Duodenal mucosa (tissue), 2 donors: ENCODE results near the gene CA14.

Experiments used
- H3K27ac ChIP-seq: one replicate; pipeline ENCODE4 v1.7.0; 2013; ENCODE audit warnings: low read depth, low read length
- H3K27me3 ChIP-seq, 2 donors: one replicate each; pipeline ENCODE4 v1.7.0; 2013; ENCODE audit warnings: low read length in 2 of 2, control low read depth in 1 of 2; ENCODE audit not compliant: insufficient read depth in 2 of 2, control insufficient read depth in 1 of 2
- H3K36me3 ChIP-seq, 2 donors: one replicate each; pipeline ENCODE4 v1.7.0; 2013; ENCODE audit warnings: low read length in 2 of 2, control low read depth in 1 of 2; ENCODE audit not compliant: insufficient read depth in 2 of 2, control insufficient read depth in 1 of 2
- H3K4me1 ChIP-seq, 2 donors: one replicate each; pipeline ENCODE4 v1.7.0; 2013; ENCODE audit warnings: low read length in 2 of 2, control low read depth in 1 of 2; ENCODE audit not compliant: insufficient read depth in 2 of 2, control insufficient read depth in 1 of 2
- H3K4me3 ChIP-seq, 2 donors: one replicate each; pipeline ENCODE4 v1.7.0; 2013; ENCODE audit warnings: low read length in 2 of 2, low read depth in 1 of 2
- H3K9ac ChIP-seq, 2 donors: one replicate each; pipeline ENCODE4 v1.7.0; 2013; ENCODE audit warnings: low read length in 2 of 2, low read depth in 1 of 2
- H3K9me3 ChIP-seq, 2 donors: one replicate each; pipeline ENCODE4 v1.7.0; 2013; ENCODE audit warnings: low read length in 2 of 2, control low read depth in 1 of 2; ENCODE audit not compliant: control insufficient read depth in 1 of 2

The CA14 gene

GRCh38 chr1:150259758-150260669, 2.4 kb downstream of the CA14 start:
- peaks cover 7 to 15% of the 10 kb centered on the region in 2 donors for H3K27me3 ChIP-seq
- peaks cover 22 to 27% of the 10 kb centered on the region in 2 donors for H3K4me1 ChIP-seq
- H3K36me3 ChIP-seq = peaks cover 0 to 5% of the 10 kb centered on the region in 2 donors
- no peak overlapping the region for H3K27ac ChIP-seq
- no peak overlapping the region for H3K9ac ChIP-seq
- H3K4me3 ChIP-seq = peak overlapping the region; percentile 49 to 57
- H3K9me3 ChIP-seq = no peaks in the 10 kb centered on the region

GRCh38 chr1:150261367-150261766, 3.8 kb downstream of the CA14 start:
- Histone ChIP-seq H3K27ac (no peak overlapping the region), H3K36me3 (peaks cover 6 to 18% of the 10 kb centered on the region in 2 donors), H3K9ac (no peak overlapping the region), H3K4me3 (no peak overlapping the region), H3K4me1 (peaks cover 17 to 19% of the 10 kb centered on the region in 2 donors), H3K9me3 (no peaks in the 10 kb centered on the region), H3K27me3 (peaks cover 7 to 15% of the 10 kb centered on the region in 2 donors)

- Histone ChIP-seq H3K9ac (peak overlapping the region in 1 of 2 donors; percentile 25), H3K9me3 (no peaks in the 10 kb centered on the region), H3K27me3 (peaks cover 6 to 10% of the 10 kb centered on the region in 2 donors), H3K36me3 (peaks cover 15 to 30% of the 10 kb centered on the region in 2 donors), H3K27ac (no peak overlapping the region), H3K4me1 (peaks cover 24% of the 10 kb centered on the region in 2 donors), H3K4me3 (no peak overlapping the region)
Measured at GRCh38 chr1:150262388-150263320, 5.1 kb downstream of the CA14 start.

- Histone ChIP-seq H3K27me3 (peaks cover 0 to 2% of the 10 kb centered on the region in 2 donors), H3K27ac (no peak overlapping the region), H3K9ac (no peak overlapping the region), H3K36me3 (peaks cover 15 to 30% of the 10 kb centered on the region in 2 donors), H3K4me1 (peaks cover 28 to 30% of the 10 kb centered on the region in 2 donors), H3K9me3 (no peaks in the 10 kb centered on the region), H3K4me3 (no peak overlapping the region)
Measured at GRCh38 chr1:150263549-150263948, 6.0 kb downstream of the CA14 start.

GRCh38 chr1:150267896-150268295, 10.3 kb downstream of the CA14 start:
- Histone ChIP-seq H3K4me3 (peak overlapping the region; percentile 97), H3K9me3 (no peaks in the 10 kb centered on the region), H3K4me1 (peaks cover 16% of the 10 kb centered on the region in 2 donors), H3K9ac (peak overlapping the region; percentile 99), H3K36me3 (peaks cover 15 to 30% of the 10 kb centered on the region in 2 donors), H3K27me3 (no peaks in the 10 kb centered on the region), H3K27ac (no peak overlapping the region)

- Histone ChIP-seq H3K27ac (peak overlapping the region; percentile 87), H3K9ac (peak overlapping the region; percentile 99), H3K4me1 (peaks cover 14 to 16% of the 10 kb centered on the region in 2 donors), H3K36me3 (peaks cover 15 to 30% of the 10 kb centered on the region in 2 donors), H3K4me3 (peak overlapping the region; percentile 97), H3K27me3 (no peaks in the 10 kb centered on the region), H3K9me3 (no peaks in the 10 kb centered on the region)
Measured at GRCh38 chr1:150268340-150268704, 10.7 kb downstream of the CA14 start.

GRCh38 chr1:150268705-150269403, 11.3 kb downstream of the CA14 start, which contains the start of gene APH1A:
APH1A (minus strand) TSS chr1:150269016; CDS start chr1:150268810, 206 bp downstream.
- peaks cover 15 to 30% of the 10 kb centered on the region in 2 donors for H3K36me3 ChIP-seq
- H3K9ac ChIP-seq = peak within 1 kb of the TSS; percentile 99
- peaks cover 14 to 16% of the 10 kb centered on the region in 2 donors for H3K4me1 ChIP-seq
- no peaks in the 10 kb centered on the region for H3K9me3 ChIP-seq
- H3K27ac ChIP-seq = peak within 1 kb of the TSS; percentile 87
- no peaks in the 10 kb centered on the region for H3K27me3 ChIP-seq
- H3K4me3 ChIP-seq = peak within 1 kb of the TSS; percentile 97

GRCh38 chr1:150269451-150269850, 11.9 kb downstream of the CA14 start:
- peak overlapping the region; percentile 97 for H3K4me3 ChIP-seq
- H3K9ac ChIP-seq = peak overlapping the region; percentile 99
- peaks cover 14 to 16% of the 10 kb centered on the region in 2 donors for H3K4me1 ChIP-seq
- H3K27me3 ChIP-seq = no peaks in the 10 kb centered on the region
- no peaks in the 10 kb centered on the region for H3K9me3 ChIP-seq
- H3K27ac ChIP-seq = peak overlapping the region; percentile 28
- peaks cover 15 to 29% of the 10 kb centered on the region in 2 donors for H3K36me3 ChIP-seq

- Histone ChIP-seq H3K4me3 (no peak overlapping the region), H3K27ac (no peak overlapping the region), H3K36me3 (peaks cover 8 to 11% of the 10 kb centered on the region in 2 donors), H3K27me3 (no peaks in the 10 kb centered on the region), H3K9ac (no peak overlapping the region), H3K9me3 (no peaks in the 10 kb centered on the region), H3K4me1 (peaks cover 14 to 16% of the 10 kb centered on the region in 2 donors)
Measured at GRCh38 chr1:150271291-150271959, 13.9 kb downstream of the CA14 start.
